Femur (tissue), 1 donor: ENCODE data around the gene ADGB.
"Not testable (repeated sequence)": the region's sequence is repeated elsewhere in the genome, so short reads cannot be mapped to it uniquely, and the experiment has no call there.

Experiments used
- DNase-seq: peaks from one replicate; pipeline ENCODE4 v3.0.0-alpha.2; 2017

ADGB gene

GRCh38 chr6:146598772-146599405 lies at the start of gene ADGB:
TSS of gene ADGB (plus strand) at chr6:146598972. CDS start at chr6:146599041, 69 bp downstream.
- DNase-seq: peak; percentile 83

GRCh38 chr6:146550911-146551310 lies 47.9 kb upstream of the ADGB start:
- DNase-seq: no peak

- DNase-seq: no peak
Observed at GRCh38 chr6:146551545-146551944, 47.2 kb upstream of the ADGB start.

GRCh38 chr6:146553377-146554135 lies 45.2 kb upstream of the ADGB start:
- no peak for DNase-seq

- no peak for DNase-seq
Observed at GRCh38 chr6:146560607-146561006, 38.2 kb upstream of the ADGB start.

GRCh38 chr6:146566661-146567060 lies 32.1 kb upstream of the ADGB start:
- DNase-seq: not testable (repeated sequence)

- not testable (repeated sequence) for DNase-seq
Observed at GRCh38 chr6:146568619-146569018, 30.2 kb upstream of the ADGB start.

- no peak for DNase-seq
Observed at GRCh38 chr6:146574211-146574610, 24.6 kb upstream of the ADGB start.

GRCh38 chr6:146578054-146578453 lies 20.7 kb upstream of the ADGB start:
- DNase-seq: no peak

GRCh38 chr6:146581968-146582367 lies 16.8 kb upstream of the ADGB start:
- no peak for DNase-seq

GRCh38 chr6:146582857-146583256 lies 15.9 kb upstream of the ADGB start:
- no peak for DNase-seq

- no peak for DNase-seq
Observed at GRCh38 chr6:146583966-146584365, 14.8 kb upstream of the ADGB start.

- no peak for DNase-seq
Observed at GRCh38 chr6:146587459-146587858, 11.3 kb upstream of the ADGB start.

GRCh38 chr6:146590492-146590891 lies 8.3 kb upstream of the ADGB start:
- no peak for DNase-seq

GRCh38 chr6:146592451-146592850 lies 6.3 kb upstream of the ADGB start:
- DNase-seq: no peak

- no peak for DNase-seq
Observed at GRCh38 chr6:146593986-146594385, 4.8 kb upstream of the ADGB start.

- DNase-seq: no peak
Observed at GRCh38 chr6:146594495-146594894, 4.3 kb upstream of the ADGB start.

- DNase-seq: peak; percentile 31
Observed at GRCh38 chr6:146595972-146596731, 2.6 kb upstream of the ADGB start.

GRCh38 chr6:146601352-146601751 lies 2.6 kb downstream of the ADGB start:
- no peak for DNase-seq

GRCh38 chr6:146602526-146602925 lies 3.8 kb downstream of the ADGB start:
- no peak for DNase-seq

- no peak for DNase-seq
Observed at GRCh38 chr6:146613947-146614346, 15.2 kb downstream of the ADGB start.

GRCh38 chr6:146620655-146621054 lies 21.9 kb downstream of the ADGB start:
- no peak for DNase-seq

- DNase-seq: no peak
Observed at GRCh38 chr6:146628350-146628749, 29.6 kb downstream of the ADGB start.

- no peak for DNase-seq
Observed at GRCh38 chr6:146634022-146634421, 35.2 kb downstream of the ADGB start.
